Transverse colon (tissue), 4 donors: ENCODE measurements around the gene PRSS27. TPM values are rescaled to one million over a fixed set of nuclear protein-coding genes. Genes with fewer than 3 reads are reported as not detected.

Source experiments
- DNase-seq: peaks from one replicate; pipeline ENCODE4 v3.0.0-alpha.2; 2019
- H3K27ac ChIP-seq, 4 donors: fragments of 200-600 bp; sonication (generic); 2 replicates each; pipeline ENCODE4 v1.5.1; 2016 to 2018; ENCODE audit warnings: inconsistent platforms in 4 of 4
- H3K27me3 ChIP-seq: fragments of 200-600 bp; sonication (generic); 2 replicates; pipeline ENCODE4 v1.5.1; 2017; ENCODE audit warnings: inconsistent platforms
- H3K36me3 ChIP-seq, 4 donors: fragments of 200-600 bp; sonication (generic); 2 replicates each; pipeline ENCODE4 v1.5.1; 2017 to 2019; ENCODE audit warnings: inconsistent platforms in 4 of 4
- H3K4me1 ChIP-seq, 4 donors: fragments of 200-600 bp; sonication (generic); 2 replicates each; pipeline ENCODE4 v1.5.1; 2017 to 2020; ENCODE audit warnings: inconsistent platforms in 4 of 4
- H3K4me3 ChIP-seq, 4 donors: fragments of 200-600 bp; sonication (generic); 1 replicate in 1 of 4; 2 replicates in 3 of 4; pipeline versions ENCODE4 v1.5.1 to v1.6.1; 2017 to 2019; ENCODE audit warnings: inconsistent platforms in 4 of 4
- H3K9me3 ChIP-seq, 2 donors: fragments of 200-600 bp; sonication (generic); 2 replicates each; pipeline ENCODE4 v1.5.1; 2017 to 2019; ENCODE audit warnings: inconsistent platforms in 2 of 2
- CTCF ChIP-seq, 5 experiments: fragments of 200-600 bp in 3 of 5; fragments of 450-650 bp in 2 of 5; sonication (generic) in 3 of 5; IDR thresholded peaks; 1 replicate in 2 of 5; 2 replicates in 3 of 5; pipeline ENCODE4 v1.5.1; 2016 to 2017; ENCODE audit warnings: antibody characterized with exemption in 5 of 5, inconsistent platforms in 3 of 5, mild to moderate bottlenecking in 2 of 5, moderate library complexity in 1 of 5
- EP300 ChIP-seq: sonication (generic); formaldehyde crosslinking; IDR thresholded peaks from one replicate; pipeline ENCODE4 v1.6.1; 2017; ENCODE audit warnings: antibody characterized with exemption, low read depth
- POLR2A ChIP-seq: fragments of 450-650 bp; IDR thresholded peaks from one replicate; pipeline ENCODE4 v1.6.1; 2016; ENCODE audit warnings: antibody characterized with exemption, mild to moderate bottlenecking, moderate library complexity
- POLR2AphosphoS5 ChIP-seq, 3 donors: sonication (generic); formaldehyde crosslinking; IDR thresholded peaks; one replicate each; pipeline ENCODE4 v1.6.1; 2016; ENCODE audit warnings: antibody characterized with exemption in 3 of 3
- WGBS, 2 donors: methylation state at CpG; one replicate each; pipeline ENCODE4 v1.1.5; 2018; ENCODE audit warnings: low coverage in 1 of 2; 5-methylcytosine and 5-hydroxymethylcytosine counted together
- in situ Hi-C, 4 donors: fragments of 200-750 bp; cut with MboI; loops; one replicate each; pipeline versions ENCODE4 v1.15.0 to v1.15.1; 2017; ENCODE audit warnings: low sequenced_read_pairs in 3 of 4, low pct_ligation_motif_present in 1 of 4, low pct_unique_long_range_greater_than_20kb in 1 of 4
- intact Hi-C: fragments of 100-400 bp; cut with DNase I; formaldehyde crosslinking; loops from one replicate; pipeline ENCODE4 v1.15.1; 2023; ENCODE audit warnings: low total_unique reads
- total RNA-seq, 4 donors: library from RNA; depleted of rRNA; stranded (reverse); fragments of >200 nt; gene quantifications; one replicate each; pipeline ENCODE4 v1.1.0, GENCODE V29; 2016

PRSS27 gene
- total RNA-seq, 4 donors from 2014 or later = 1.3 TPM; not detected in 3

GRCh38 chr16:2706085-2706484, 13.9 kb downstream of the PRSS27 start:
- no peak for DNase-seq
- TF ChIP-seq EP300 (no peak), CTCF (IDR thresholded peaks at IDR 0.05) (no peak), POLR2A (no peak), POLR2AphosphoS5 (IDR thresholded peaks at IDR 0.05) (no peak)
- H3K4me1 ChIP-seq = no peaks in the 10 kb centered on the region
- H3K27ac ChIP-seq = no peak overlapping the region
- no peaks in the 10 kb centered on the region for H3K9me3 ChIP-seq
- peaks cover 0 to 39% (median 16%) of the 10 kb centered on the region in 4 donors for H3K36me3 ChIP-seq
- no peak overlapping the region for H3K4me3 ChIP-seq
- WGBS, 2 donors = 97% methylated on average over 14 of the region's 17 CpGs; no CpG with 5 or more reads in 1 of the 2 donors
- intact Hi-C loops (no loop called here), in situ Hi-C loops (no loop called here)
- H3K27me3 ChIP-seq = no peaks in the 10 kb centered on the region

GRCh38 chr16:2705351-2705750, 14.7 kb downstream of the PRSS27 start:
- TF ChIP-seq CTCF (IDR thresholded peaks at IDR 0.05) (no peak), POLR2AphosphoS5 (IDR thresholded peaks at IDR 0.05) (no peak), POLR2A (no peak), EP300 (no peak)
- H3K4me1 ChIP-seq = no peaks in the 10 kb centered on the region
- in situ Hi-C loops (no loop called here), intact Hi-C loops (no loop called here)
- H3K9me3 ChIP-seq = no peaks in the 10 kb centered on the region
- no peak overlapping the region for H3K4me3 ChIP-seq
- H3K27ac ChIP-seq = no peak overlapping the region
- no peaks in the 10 kb centered on the region for H3K27me3 ChIP-seq
- H3K36me3 ChIP-seq = peaks cover 0 to 43% (median 16%) of the 10 kb centered on the region in 4 donors
- no peak for DNase-seq
- WGBS, 2 donors = 87% methylated on average over 8 of the region's 10 CpGs; no CpG with 5 or more reads in 1 of the 2 donors

GRCh38 chr16:2704983-2705275, 15.1 kb downstream of the PRSS27 start:
- WGBS, 2 donors = 97% methylated on average over 14 of the region's 14 CpGs; no CpG with 5 or more reads in 1 of the 2 donors
- no peak overlapping the region for H3K27ac ChIP-seq
- no peaks in the 10 kb centered on the region for H3K27me3 ChIP-seq
- no peak for DNase-seq
- intact Hi-C loops (no loop called here), in situ Hi-C loops (no loop called here)
- no peaks in the 10 kb centered on the region for H3K4me1 ChIP-seq
- no peaks in the 10 kb centered on the region for H3K9me3 ChIP-seq
- peaks cover 0 to 45% (median 19%) of the 10 kb centered on the region in 4 donors for H3K36me3 ChIP-seq
- H3K4me3 ChIP-seq = no peak overlapping the region
- TF ChIP-seq CTCF (IDR thresholded peaks at IDR 0.05) = no peak
- no peak for TF ChIP-seq EP300
- TF ChIP-seq POLR2AphosphoS5 (IDR thresholded peaks at IDR 0.05) = no peak
- no peak for TF ChIP-seq POLR2A

- Histone ChIP-seq H3K27ac (no peak overlapping the region), H3K4me3 (no peak overlapping the region), H3K36me3 (peaks cover 0 to 49% (median 21%) of the 10 kb centered on the region in 4 donors), H3K4me1 (no peaks in the 10 kb centered on the region), H3K27me3 (no peaks in the 10 kb centered on the region), H3K9me3 (no peaks in the 10 kb centered on the region)
- intact Hi-C loops = no loop called here
- no peak for DNase-seq
- in situ Hi-C loops = no loop called here
- WGBS, 2 donors = 95% methylated on average over 20 of the region's 33 CpGs; no CpG with 5 or more reads in 1 of the 2 donors
- TF ChIP-seq CTCF (IDR thresholded peaks at IDR 0.05) (no peak), EP300 (no peak), POLR2AphosphoS5 (IDR thresholded peaks at IDR 0.05) (no peak), POLR2A (no peak)
Observed at GRCh38 chr16:2704166-2704982, 15.7 kb downstream of the PRSS27 start.
